ENCODE results near the gene GADD45G. TPM values are rescaled to one million over a fixed set of nuclear protein-coding genes. Genes with fewer than 3 reads are reported as not detected.

Gene GADD45G
- total and polyA plus RNA-seq, 2 of the 8 experiments (the other 6 are each of a cell fraction or from before 2014, with no cell fraction given), result 7.0 to 11.4 TPM

DNA sequence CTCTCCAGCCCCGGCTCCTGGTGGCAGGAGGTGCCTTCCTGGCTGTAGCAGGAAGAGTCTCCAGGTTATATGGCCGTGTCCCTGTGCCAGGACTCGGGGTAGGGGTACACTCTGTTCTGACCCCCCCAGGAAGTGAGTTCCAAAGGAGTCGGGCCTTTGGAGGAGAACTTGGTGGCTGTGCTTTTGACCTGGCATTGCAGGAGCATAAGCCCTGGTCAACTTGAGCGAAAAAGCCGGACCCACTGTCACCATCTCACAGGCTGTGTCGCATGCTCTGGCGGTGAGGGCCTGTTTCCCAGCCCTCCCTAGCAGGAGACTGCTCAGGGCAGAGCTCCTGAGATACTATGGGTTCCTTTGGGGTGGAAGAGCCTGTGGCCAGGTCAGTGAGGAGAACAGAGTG is 36.0 kb downstream of the GADD45G start:
- TF ChIP-seq GTF2F1 (IDR thresholded peaks at IDR 0.05; ENCODE audit: borderline replicate concordance, low read depth, low read length) (no peak), CTCF (IDR thresholded peaks at IDR 0.05; ENCODE audit: control extremely low read depth in 1 of 3, insufficient read depth in 1 of 3, low read depth in 1 of 3, low read length in 3 of 3) (no peak), SP1 (IDR thresholded peaks at IDR 0.05; ENCODE audit: low read depth, low read length) (no peak), SIX5 (IDR thresholded peaks at IDR 0.05; ENCODE audit: low read depth, low read length) (no peak), CHD2 (IDR thresholded peaks at IDR 0.05; ENCODE audit: low read length) (no peak), CHD1 (IDR thresholded peaks at IDR 0.05; ENCODE audit: low read depth, low read length) (no peak), SAP30 (IDR thresholded peaks at IDR 0.05; ENCODE audit: insufficient read depth, insufficient replicate concordance, low read length) (no peak), EGR1 (IDR thresholded peaks at IDR 0.05; ENCODE audit: borderline replicate concordance, low read depth, low read length) (no peak), POLR2AphosphoS5 (IDR thresholded peaks at IDR 0.05; ENCODE audit: low read depth, low read length) (no peak), NANOG (IDR thresholded peaks at IDR 0.05; ENCODE audit: insufficient read depth, low read depth, low read length, poor library complexity, severe bottlenecking) (no peak), CBX5 (IDR thresholded peaks at IDR 0.05; ENCODE audit: low read depth, low read length) (no peak), RXRA (IDR thresholded peaks at IDR 0.05; ENCODE audit: insufficient read depth, low read depth, low read length) (no peak)
- no peak overlapping the region for H3K14ac ChIP-seq (ENCODE audit: insufficient read length)
- no peak overlapping the region for H2AK5ac ChIP-seq (ENCODE audit: low read depth, low read length)
- no peak overlapping the region for H3K27ac ChIP-seq (ENCODE audit: low read depth, low read length)
- no peak overlapping the region for H2BK15ac ChIP-seq (ENCODE audit: low read length)
- peaks cover 0 to 5% (median 0%) of the 10 kb centered on the region in 4 experiments; a peak in 4 of 7 replicates for H3K4me1 ChIP-seq (replicated peaks in 1 of 4; ENCODE audit: control insufficient read depth in 3 of 4, insufficient read depth in 4 of 4, low read length in 3 of 4)
- no peak overlapping the region; the same call in 1 of the 2 replicates for H4K8ac ChIP-seq (ENCODE audit: extremely low read depth, insufficient read depth, low read length)
- no peak overlapping the region for H3K4me2 ChIP-seq (ENCODE audit: insufficient read depth in 1 of 2, low read depth in 2 of 2, low read length in 2 of 2)
- ChIA-PET CTCF (ENCODE audit: partially characterized antibody) (interaction anchor here (1.0 to 1.9 kb wide), 5 partner anchors 21 to 47 kb away, joined by 3 to 10 read pairs (median 4); no protein-coding TSS in a partner anchor), POLR2A (ENCODE audit: partially characterized antibody) (no interaction called here)
- H4K91ac ChIP-seq (replicated peaks; ENCODE audit: insufficient read length, low read length), result no peak overlapping the region
- no peaks in the 10 kb centered on the region for H3K79me1 ChIP-seq (ENCODE audit: low read depth, low read length)
- no peaks in the 10 kb centered on the region for H3K27me3 ChIP-seq (replicated peaks in 1 of 4; ENCODE audit: control insufficient read depth in 3 of 4, extremely low read depth in 1 of 4, insufficient read depth in 3 of 4, low read length in 3 of 4)
- no peak overlapping the region for H3K4ac ChIP-seq (replicated peaks; ENCODE audit: insufficient read length, low read depth, low read length)
- no peak overlapping the region for H2AFZ ChIP-seq (ENCODE audit: low read length)
- H2BK20ac ChIP-seq (ENCODE audit: low read length), result no peak overlapping the region
- DNase-seq (ENCODE audit: low read depth in 1 of 2, low spot score in 2 of 2) (no peak), FAIRE-seq (no peak)
- H4K5ac ChIP-seq (ENCODE audit: insufficient read length, low read depth, low read length), result no peak overlapping the region
- H3K4me3 ChIP-seq (ENCODE audit: extremely low read depth in 1 of 4, insufficient read depth in 2 of 4, low read depth in 3 of 4, low read length in 4 of 4), result no peak overlapping the region
- peak overlapping the region; percentile 32 for H3K18ac ChIP-seq (ENCODE audit: extremely low read depth, low read length)
- H3K23ac ChIP-seq (ENCODE audit: insufficient read length), result no peak overlapping the region
- no peaks in the 10 kb centered on the region for H4K20me1 ChIP-seq (replicated peaks in 1 of 2; ENCODE audit: control insufficient read depth in 1 of 2, insufficient read depth in 2 of 2, low read length in 2 of 2)
- no peaks in the 10 kb centered on the region for H3K36me3 ChIP-seq (ENCODE audit: control insufficient read depth in 2 of 4, insufficient read depth in 4 of 4, low read length in 3 of 4)
- 91% methylated on average over 7 of the region's 8 CpGs; no CpG with 5 or more reads in 1 of the 2 experiments for WGBS, 2 experiments (ENCODE audit: extremely low coverage in 1 of 2, insufficient coverage in 1 of 2, insufficient read length in 1 of 2, insufficient replicate concordance in 2 of 2, low coverage in 1 of 2, low lambda C conversion rate in 2 of 2, missing lambda C conversion rate in 1 of 2)
- no peaks in the 10 kb centered on the region for H3K23me2 ChIP-seq (ENCODE audit: low read depth, low read length)
- H3K56ac ChIP-seq (replicated peaks; ENCODE audit: insufficient read length, low read depth, low read length), result no peak overlapping the region
- no peak overlapping the region for H3K9ac ChIP-seq (replicated peaks in 1 of 4; ENCODE audit: extremely low read depth in 1 of 4, low read depth in 3 of 4, low read length in 3 of 4)
- no peaks in the 10 kb centered on the region for H3K9me3 ChIP-seq (ENCODE audit: insufficient read depth in 2 of 2, low read depth in 1 of 2, low read length in 1 of 2)
- H2BK12ac ChIP-seq (ENCODE audit: low read depth, low read length), result no peak overlapping the region
- no peaks in the 10 kb centered on the region for H3K79me2 ChIP-seq (ENCODE audit: control insufficient read depth in 1 of 2, insufficient read depth in 2 of 2, low read length in 2 of 2)
- no peak overlapping the region for H2BK5ac ChIP-seq (ENCODE audit: low read depth, low read length)
- H2BK120ac ChIP-seq (replicated peaks; ENCODE audit: low read depth, low read length), result no peak overlapping the region
